Measurements from ENCODE around the gene FEN1. TPM values are rescaled to one million over a fixed set of nuclear protein-coding genes. Genes with fewer than 3 reads are reported as not detected.
A peak's percentile ranks its signal among the peaks of the same experiment; 100 is the strongest.

The FEN1 gene
- total and polyA plus RNA-seq, 2 of the 8 experiments (the other 6 are each of a cell fraction or from before 2014, with no cell fraction given), result 52.6 to 86.1 TPM

DNA sequence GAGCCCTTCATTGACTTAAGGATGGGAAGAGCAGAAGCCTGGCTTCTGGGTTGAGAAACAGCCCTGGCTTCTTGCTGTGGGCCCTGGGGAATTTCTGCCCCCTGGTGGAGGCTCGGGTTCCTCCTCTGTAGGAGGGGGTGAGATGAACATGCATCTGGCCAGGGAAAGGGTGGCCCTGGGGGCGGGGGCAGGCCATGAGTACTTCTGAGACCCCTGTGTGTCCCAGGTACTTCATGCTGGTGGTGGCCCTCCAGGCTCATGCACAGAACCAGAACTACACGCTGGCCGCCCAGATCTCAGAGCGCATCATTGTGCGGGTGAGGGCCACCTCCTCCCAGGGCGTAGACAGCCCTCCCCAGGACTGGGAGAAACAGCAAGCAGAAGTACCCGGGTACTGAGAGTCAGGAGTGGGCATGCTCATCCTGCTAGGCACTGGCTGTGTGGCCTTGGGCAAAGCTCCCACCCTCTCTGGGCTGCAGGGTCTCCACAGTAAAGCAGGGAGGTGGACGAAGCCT, 16.1 kb upstream of the FEN1 start:
- H3K4ac ChIP-seq (replicated peaks; ENCODE audit: insufficient read length, low read depth, low read length), result peak overlapping the region; percentile 32
- no peak overlapping the region for H2AFZ ChIP-seq (ENCODE audit: low read length)
- no peaks in the 10 kb centered on the region for H3K23me2 ChIP-seq (ENCODE audit: low read depth, low read length)
- peak overlapping the region; percentile 14; the same call in 1 of the 2 replicates for H2AK5ac ChIP-seq (ENCODE audit: low read depth, low read length)
- no peaks in the 10 kb centered on the region; a peak in 1 of 7 replicates for H3K27me3 ChIP-seq (replicated peaks in 1 of 4; ENCODE audit: control insufficient read depth in 3 of 4, extremely low read depth in 1 of 4, insufficient read depth in 3 of 4, low read length in 3 of 4)
- H3K56ac ChIP-seq (replicated peaks; ENCODE audit: insufficient read length, low read depth, low read length), result no peak overlapping the region
- 0 out of 4 replicates have a peak overlapping the region, but pooled peaks of 1 of the 2 experiments have one; percentile 12 for H3K4me2 ChIP-seq (ENCODE audit: insufficient read depth in 1 of 2, low read depth in 2 of 2, low read length in 2 of 2)
- no peak overlapping the region for H3K14ac ChIP-seq (ENCODE audit: insufficient read length)
- H4K91ac ChIP-seq (replicated peaks; ENCODE audit: insufficient read length, low read length), result peak overlapping the region; percentile 66
- H3K79me1 ChIP-seq (ENCODE audit: low read depth, low read length), result no peaks in the 10 kb centered on the region
- H3K9me3 ChIP-seq (ENCODE audit: insufficient read depth in 2 of 2, low read depth in 1 of 2, low read length in 1 of 2), result no peaks in the 10 kb centered on the region
- no peaks in the 10 kb centered on the region for H3K79me2 ChIP-seq (ENCODE audit: control insufficient read depth in 1 of 2, insufficient read depth in 2 of 2, low read length in 2 of 2)
- H2BK20ac ChIP-seq (ENCODE audit: low read length), result peak overlapping the region; percentile 61; the same call in 1 of the 2 replicates
- no peak overlapping the region; the same call in 1 of the 2 replicates for H3K18ac ChIP-seq (ENCODE audit: extremely low read depth, low read length)
- WGBS, 2 experiments (ENCODE audit: extremely low coverage in 1 of 2, insufficient coverage in 1 of 2, insufficient read length in 1 of 2, insufficient replicate concordance in 2 of 2, low coverage in 1 of 2, low lambda C conversion rate in 2 of 2, missing lambda C conversion rate in 1 of 2), result 80% methylated on average over 9 of the region's 9 CpGs; no CpG with 5 or more reads in 1 of the 2 experiments
- ChIA-PET CTCF (ENCODE audit: partially characterized antibody) (interaction anchor here (0.9 to 7.2 kb wide), 15 partner anchors 9 to 315 kb away, joined by 3 to 48 read pairs (median 5); partner anchors contain the start of genes FEN1, MYRF and TMEM258), POLR2A (ENCODE audit: partially characterized antibody) (interaction anchor here (0.8 to 2.1 kb wide), 4 partner anchors 11 to 17 kb away, joined by 3 to 6 read pairs (median 5); partner anchors contain the start of genes FEN1 and TMEM258)
- H2BK120ac ChIP-seq (replicated peaks; ENCODE audit: low read depth, low read length), result no peak overlapping the region
- FAIRE-seq (no peak), DNase-seq (ENCODE audit: low read depth in 1 of 2, low spot score in 2 of 2) (peak; percentile 54 to 89)
- no peak overlapping the region for H3K4me3 ChIP-seq (ENCODE audit: extremely low read depth in 1 of 4, insufficient read depth in 2 of 4, low read depth in 3 of 4, low read length in 4 of 4)
- no peak overlapping the region for H4K5ac ChIP-seq (ENCODE audit: insufficient read length, low read depth, low read length)
- no peaks in the 10 kb centered on the region for H3K36me3 ChIP-seq (ENCODE audit: control insufficient read depth in 2 of 4, insufficient read depth in 4 of 4, low read length in 3 of 4)
- peak overlapping the region; percentile 21; the same call in 1 of the 2 replicates for H2BK5ac ChIP-seq (ENCODE audit: low read depth, low read length)
- H3K27ac ChIP-seq (ENCODE audit: low read depth, low read length), result no peak overlapping the region
- no peak overlapping the region for H2BK15ac ChIP-seq (ENCODE audit: low read length)
- H3K23ac ChIP-seq (ENCODE audit: insufficient read length), result no peak overlapping the region
- no peaks in the 10 kb centered on the region for H4K20me1 ChIP-seq (replicated peaks in 1 of 2; ENCODE audit: control insufficient read depth in 1 of 2, insufficient read depth in 2 of 2, low read length in 2 of 2)
- H3K4me1 ChIP-seq (replicated peaks in 1 of 4; ENCODE audit: control insufficient read depth in 3 of 4, insufficient read depth in 4 of 4, low read length in 3 of 4), result peaks cover 0 to 16% (median 10%) of the 10 kb centered on the region in 4 experiments; a peak in 6 of 7 replicates
- H3K9ac ChIP-seq (replicated peaks in 1 of 4; ENCODE audit: extremely low read depth in 1 of 4, low read depth in 3 of 4, low read length in 3 of 4), result no peak overlapping the region
- no peak; the same call in 1 of the 2 replicates for TF ChIP-seq SP4 (IDR thresholded peaks at IDR 0.05; ENCODE audit: low read length)
- TF ChIP-seq, protein P1, sequence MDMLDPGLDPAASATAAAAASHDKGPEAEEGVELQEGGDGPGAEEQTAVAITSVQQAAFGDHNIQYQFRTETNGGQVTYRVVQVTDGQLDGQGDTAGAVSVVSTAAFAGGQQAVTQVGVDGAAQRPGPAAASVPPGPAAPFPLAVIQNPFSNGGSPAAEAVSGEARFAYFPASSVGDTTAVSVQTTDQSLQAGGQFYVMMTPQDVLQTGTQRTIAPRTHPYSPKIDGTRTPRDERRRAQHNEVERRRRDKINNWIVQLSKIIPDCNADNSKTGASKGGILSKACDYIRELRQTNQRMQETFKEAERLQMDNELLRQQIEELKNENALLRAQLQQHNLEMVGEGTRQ (IDR thresholded peaks at IDR 0.05; ENCODE audit: low read length), result no peak
- peak; percentile 60 to 77 for TF ChIP-seq RAD21 (IDR thresholded peaks at IDR 0.05 in 1 of 2, conservative IDR thresholded peaks at IDR 0.05 in 1 of 2; ENCODE audit: low read depth in 2 of 2, low read length in 2 of 2)
- TF ChIP-seq BRCA1 (IDR thresholded peaks at IDR 0.05; ENCODE audit: low read depth, low read length), result no peak
- TF ChIP-seq GABPA (IDR thresholded peaks at IDR 0.05; ENCODE audit: borderline replicate concordance, insufficient read depth, low read length), result peak; percentile 31; the same call in 1 of the 2 replicates
- TF ChIP-seq JUN (IDR thresholded peaks at IDR 0.05; ENCODE audit: low read depth, low read length), result no peak
- TF ChIP-seq, protein P2, sequence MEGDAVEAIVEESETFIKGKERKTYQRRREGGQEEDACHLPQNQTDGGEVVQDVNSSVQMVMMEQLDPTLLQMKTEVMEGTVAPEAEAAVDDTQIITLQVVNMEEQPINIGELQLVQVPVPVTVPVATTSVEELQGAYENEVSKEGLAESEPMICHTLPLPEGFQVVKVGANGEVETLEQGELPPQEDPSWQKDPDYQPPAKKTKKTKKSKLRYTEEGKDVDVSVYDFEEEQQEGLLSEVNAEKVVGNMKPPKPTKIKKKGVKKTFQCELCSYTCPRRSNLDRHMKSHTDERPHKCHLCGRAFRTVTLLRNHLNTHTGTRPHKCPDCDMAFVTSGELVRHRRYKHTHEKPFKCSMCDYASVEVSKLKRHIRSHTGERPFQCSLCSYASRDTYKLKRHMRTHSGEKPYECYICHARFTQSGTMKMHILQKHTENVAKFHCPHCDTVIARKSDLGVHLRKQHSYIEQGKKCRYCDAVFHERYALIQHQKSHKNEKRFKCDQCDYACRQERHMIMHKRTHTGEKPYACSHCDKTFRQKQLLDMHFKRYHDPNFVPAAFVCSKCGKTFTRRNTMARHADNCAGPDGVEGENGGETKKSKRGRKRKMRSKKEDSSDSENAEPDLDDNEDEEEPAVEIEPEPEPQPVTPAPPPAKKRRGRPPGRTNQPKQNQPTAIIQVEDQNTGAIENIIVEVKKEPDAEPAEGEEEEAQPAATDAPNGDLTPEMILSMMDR (IDR thresholded peaks at IDR 0.05; ENCODE audit: control extremely low read depth in 1 of 3, insufficient read depth in 1 of 3, low read depth in 1 of 3, low read length in 3 of 3), result peak; percentile 76 to 89 (median 80)
- H4K8ac ChIP-seq (ENCODE audit: extremely low read depth, insufficient read depth, low read length), result no peak overlapping the region
- H2BK12ac ChIP-seq (ENCODE audit: low read depth, low read length), result 0 out of 2 replicates have a peak overlapping the region, but pooled peaks have one; percentile 27
